HEK293 (cell line): ENCODE data around the gene SMARCA2.

ENCODE experiments used
- CTCF ChIA-PET: fragments of 350-600 bp; formaldehyde crosslinking; extraction: SDS; loops from one replicate; lab custom pipeline; 2021; ENCODE audit warnings: antibody characterized with exemption; lab: Yijun Ruan, JAX
- POLR2A ChIA-PET: fragments of 300-600 bp; formaldehyde crosslinking; extraction: SDS; loops from one replicate; lab custom pipeline; 2020; ENCODE audit warnings: antibody characterized with exemption, inconsistent platforms; lab: Yijun Ruan, JAX
- H3K27ac ChIP-seq: fragments of 200-500 bp; sonication (Bioruptor generic); 2 replicates; pipeline ENCODE4 v1.5.1; 2014; ENCODE audit warnings: low read depth, low read length, control low read depth, inconsistent platforms; ENCODE audit errors: extremely low read depth
- H3K36me3 ChIP-seq, 2 experiments: fragments of 200-500 bp in 1 of 2; sonication (Bioruptor generic) in 1 of 2; 1 replicate in 1 of 2; 2 replicates in 1 of 2; pipeline ENCODE4 v1.5.1; 2014 to 2017; ENCODE audit warnings: inconsistent platforms in 2 of 2, low read length in 2 of 2; ENCODE audit not compliant: control insufficient read depth in 2 of 2, insufficient read depth in 1 of 2
- H3K4me1 ChIP-seq: fragments of 200-500 bp; sonication (Bioruptor generic); 2 replicates; pipeline ENCODE4 v1.5.1; 2014; ENCODE audit warnings: mild to moderate bottlenecking, low read length, inconsistent platforms; ENCODE audit not compliant: control insufficient read depth, insufficient read depth
- H3K4me3 ChIP-seq: 2 replicates; pipeline ENCODE4 v1.5.1; 2011; ENCODE audit warnings: low read depth, mild to moderate bottlenecking, control low read depth, low read length, moderate library complexity
- H3K9me3 ChIP-seq: fragments of 200-500 bp; sonication (Bioruptor generic); 2 replicates; pipeline ENCODE4 v1.5.1; 2014; ENCODE audit warnings: low read depth, low read length, inconsistent platforms; ENCODE audit not compliant: control insufficient read depth, insufficient read depth
- ATF2 ChIP-seq: fragments of 450-650 bp; formaldehyde crosslinking; IDR thresholded peaks from 2 replicates; pipeline ENCODE4 v1.5.1; 2016; ENCODE audit warnings: missing biosample characterization, missing genetic modification characterization, low read depth
- EGR2 ChIP-seq: fragments of 450-650 bp; formaldehyde crosslinking; IDR thresholded peaks from 2 replicates; pipeline ENCODE4 v1.5.1; 2016; ENCODE audit warnings: low read depth, missing biosample characterization, missing genetic modification characterization
- GLIS1 ChIP-seq: fragments of 450-650 bp; formaldehyde crosslinking; IDR thresholded peaks from 2 replicates; pipeline ENCODE4 v1.5.1; 2016; ENCODE audit warnings: missing biosample characterization, missing genetic modification characterization
- HOXA7 ChIP-seq: sonication (generic); formaldehyde crosslinking; IDR thresholded peaks from 2 replicates; pipeline ENCODE4 v1.8.1; 2022; ENCODE audit warnings: missing genetic modification reagents, borderline replicate concordance
- KLF1 ChIP-seq: fragments of 450-650 bp; formaldehyde crosslinking; IDR thresholded peaks from 2 replicates; pipeline ENCODE4 v1.5.1; 2016; ENCODE audit warnings: missing biosample characterization, missing genetic modification characterization
- OSR2 ChIP-seq: fragments of 450-650 bp; formaldehyde crosslinking; IDR thresholded peaks from 2 replicates; pipeline ENCODE4 v1.5.1; 2016; ENCODE audit warnings: missing biosample characterization, missing genetic modification characterization
- PRDM1 ChIP-seq: fragments of 450-650 bp; formaldehyde crosslinking; IDR thresholded peaks from 2 replicates; pipeline ENCODE4; 2016; ENCODE audit warnings: missing biosample characterization, missing genetic modification characterization
- SP2 ChIP-seq: fragments of 450-650 bp; formaldehyde crosslinking; IDR thresholded peaks from 2 replicates; pipeline ENCODE4 v1.5.1; 2016; ENCODE audit warnings: missing biosample characterization, missing genetic modification characterization
- SP7 ChIP-seq: fragments of 450-650 bp; formaldehyde crosslinking; IDR thresholded peaks from 2 replicates; pipeline ENCODE4 v1.5.1; 2016; ENCODE audit warnings: missing biosample characterization, missing genetic modification characterization
- ZBTB11 ChIP-seq: fragments of 450-650 bp; formaldehyde crosslinking; conservative IDR thresholded peaks from 2 replicates; pipeline ENCODE4 v1.5.1; 2016; ENCODE audit warnings: low read depth, missing biosample characterization, missing genetic modification characterization
- ZBTB17 ChIP-seq: fragments of 450-650 bp; formaldehyde crosslinking; IDR thresholded peaks from 2 replicates; pipeline ENCODE4 v1.5.1; 2016; ENCODE audit warnings: missing biosample characterization, missing genetic modification characterization
- ZBTB26 ChIP-seq: fragments of 450-650 bp; formaldehyde crosslinking; optimal IDR thresholded peaks from 2 replicates; pipeline ENCODE3; 2016; ENCODE audit warnings: missing biosample characterization, mild to moderate bottlenecking, missing genetic modification characterization
- ZBTB48 ChIP-seq: fragments of 450-650 bp; formaldehyde crosslinking; IDR thresholded peaks from 2 replicates; pipeline ENCODE4 v1.5.1; 2016; ENCODE audit warnings: missing biosample characterization, missing genetic modification characterization
- ZBTB8A ChIP-seq: fragments of 450-650 bp; formaldehyde crosslinking; IDR thresholded peaks from 2 replicates; pipeline ENCODE4 v1.5.1; 2016; ENCODE audit warnings: missing biosample characterization, missing genetic modification characterization
- ZFHX2 ChIP-seq: fragments of 450-650 bp; formaldehyde crosslinking; conservative IDR thresholded peaks from 2 replicates; pipeline ENCODE4 v1.5.1; 2016; ENCODE audit warnings: missing biosample characterization, missing genetic modification characterization
- ZNF335 ChIP-seq: fragments of 450-650 bp; formaldehyde crosslinking; conservative IDR thresholded peaks from 2 replicates; pipeline ENCODE4 v1.5.1; 2016; ENCODE audit warnings: missing biosample characterization, missing genetic modification characterization
- ZNF398 ChIP-seq: fragments of 450-650 bp; formaldehyde crosslinking; IDR thresholded peaks from 2 replicates; pipeline ENCODE4 v1.5.1; 2017; ENCODE audit warnings: missing biosample characterization, missing genetic modification characterization
- ZNF473 ChIP-seq: fragments of 450-650 bp; formaldehyde crosslinking; IDR thresholded peaks from 2 replicates; pipeline ENCODE4 v1.5.1; 2017; ENCODE audit warnings: missing biosample characterization, missing genetic modification characterization
- ZNF501 ChIP-seq: fragments of 450-650 bp; formaldehyde crosslinking; IDR thresholded peaks from 2 replicates; pipeline ENCODE4 v1.5.1; 2016; ENCODE audit warnings: missing biosample characterization, missing genetic modification characterization
- ZNF514 ChIP-seq: fragments of 450-650 bp; formaldehyde crosslinking; IDR thresholded peaks from 2 replicates; pipeline ENCODE4 v1.5.1; 2016; ENCODE audit warnings: missing biosample characterization, missing genetic modification characterization
- ZNF521 ChIP-seq: fragments of 450-650 bp; formaldehyde crosslinking; IDR thresholded peaks from 2 replicates; pipeline ENCODE4 v1.5.1; 2017; ENCODE audit warnings: missing biosample characterization, mild to moderate bottlenecking, missing genetic modification characterization
- ZNF558 ChIP-seq: fragments of 450-650 bp; formaldehyde crosslinking; IDR thresholded peaks from 2 replicates; pipeline ENCODE4 v1.5.1; 2016; ENCODE audit warnings: missing biosample characterization, missing genetic modification characterization
- ZNF629 ChIP-seq: fragments of 450-650 bp; formaldehyde crosslinking; IDR thresholded peaks from 2 replicates; pipeline ENCODE4 v1.5.1; 2017; ENCODE audit warnings: missing biosample characterization, missing genetic modification characterization
- ZNF830 ChIP-seq: fragments of 450-650 bp; IDR thresholded peaks from 2 replicates; pipeline ENCODE4 v1.5.0; 2018; ENCODE audit warnings: missing biosample characterization, missing genetic modification characterization, low read depth, mild to moderate bottlenecking, moderate library complexity
- ZSCAN30 ChIP-seq: fragments of 450-650 bp; IDR thresholded peaks from 2 replicates; pipeline ENCODE4 v1.5.1; 2018; ENCODE audit warnings: missing biosample characterization, mild to moderate bottlenecking, missing genetic modification characterization, moderate library complexity
- TF ChIP-seq, protein P1 (sequence below): fragments of 450-650 bp; formaldehyde crosslinking; IDR thresholded peaks from 2 replicates; pipeline ENCODE4 v1.5.1; 2016; ENCODE audit warnings: missing biosample characterization, missing genetic modification characterization

SMARCA2 gene

DNA sequence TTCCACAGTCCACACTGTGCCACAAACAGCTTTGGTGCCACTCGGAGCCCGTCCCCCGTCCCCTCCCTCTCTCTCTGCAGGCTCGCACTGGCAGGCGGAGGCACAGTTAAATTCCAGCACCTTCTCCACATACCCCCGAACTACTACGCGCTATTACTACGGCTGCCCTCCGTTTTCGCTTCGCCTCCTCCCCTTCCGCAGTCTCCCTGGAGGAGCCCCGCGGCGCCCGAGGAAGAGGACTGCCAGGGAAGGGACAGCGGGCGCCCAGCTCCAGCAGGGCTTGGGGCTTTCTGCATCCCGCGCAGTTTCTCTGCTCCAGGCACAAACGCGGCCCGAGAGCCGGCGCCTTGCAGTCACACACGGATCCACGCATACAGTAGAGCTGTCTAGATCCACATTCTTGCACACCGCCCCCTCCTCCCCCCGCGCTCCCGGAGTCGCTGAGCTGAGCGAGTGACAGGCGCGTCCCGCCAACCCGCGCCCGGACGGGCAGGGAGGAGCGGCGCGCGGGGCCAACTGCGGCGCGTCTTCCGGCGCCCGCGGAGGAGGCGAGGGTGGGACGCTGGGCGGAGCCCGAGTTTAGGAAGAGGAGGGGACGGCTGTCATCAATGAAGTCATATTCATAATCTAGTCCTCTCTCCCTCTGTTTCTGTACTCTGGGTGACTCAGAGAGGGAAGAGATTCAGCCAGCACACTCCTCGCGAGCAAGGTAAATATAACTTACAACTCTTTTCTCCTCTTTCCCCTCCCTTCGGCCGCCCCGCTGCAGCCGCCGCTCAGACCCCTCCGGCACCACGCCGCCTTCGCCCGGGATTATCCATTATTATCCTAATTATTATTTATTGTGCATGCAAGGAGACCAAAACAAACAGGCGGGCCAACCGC is at the start of gene SMARCA2:
SMARCA2 (plus strand) TSS at position 652 of the 885 bp plus-strand sequence. CDS start 13,676 bp downstream, outside the sequence.
- H3K27ac ChIP-seq = peak within 1 kb of the TSS; percentile 79
- TF ChIP-seq ZNF501 (tag by site-specific recombination) = peak; percentile 50; the same call in 1 of the 2 replicates
- TF ChIP-seq ZNF514 (tag by site-specific recombination) = no peak
- TF ChIP-seq ZNF558 (tag by site-specific recombination) = 0 out of 2 replicates have a peak, but pooled peaks have one; percentile 17
- peak; percentile 16 for TF ChIP-seq KLF1
- peak; percentile 70 for TF ChIP-seq ZNF335
- no peak for TF ChIP-seq ZNF473
- peak; percentile 24; the same call in 1 of the 2 replicates for TF ChIP-seq GLIS1 (tag by site-specific recombination)
- peak; percentile 47; the same call in 1 of the 2 replicates for TF ChIP-seq SP7 (tag by site-specific recombination)
- TF ChIP-seq ZNF629 = peak; percentile 82
- TF ChIP-seq OSR2 (tag by site-specific recombination) = no peak
- peak; percentile 18; the same call in 1 of the 2 replicates for TF ChIP-seq PRDM1
- peak; percentile 71 for TF ChIP-seq ZFHX2 (tag by site-specific recombination)
- no peak for TF ChIP-seq ZNF830
- no peak for TF ChIP-seq ZNF398 (tag by site-specific recombination)
- no peak for TF ChIP-seq HOXA7 (CRISPR knock-in tag)
- TF ChIP-seq ZBTB26 (tag by site-specific recombination) = peak; percentile 91
- TF ChIP-seq ATF2 (tag by site-specific recombination) = peak; percentile 24; the same call in 1 of the 2 replicates
- peak; percentile 69 for TF ChIP-seq SP2
- TF ChIP-seq, protein P1, sequence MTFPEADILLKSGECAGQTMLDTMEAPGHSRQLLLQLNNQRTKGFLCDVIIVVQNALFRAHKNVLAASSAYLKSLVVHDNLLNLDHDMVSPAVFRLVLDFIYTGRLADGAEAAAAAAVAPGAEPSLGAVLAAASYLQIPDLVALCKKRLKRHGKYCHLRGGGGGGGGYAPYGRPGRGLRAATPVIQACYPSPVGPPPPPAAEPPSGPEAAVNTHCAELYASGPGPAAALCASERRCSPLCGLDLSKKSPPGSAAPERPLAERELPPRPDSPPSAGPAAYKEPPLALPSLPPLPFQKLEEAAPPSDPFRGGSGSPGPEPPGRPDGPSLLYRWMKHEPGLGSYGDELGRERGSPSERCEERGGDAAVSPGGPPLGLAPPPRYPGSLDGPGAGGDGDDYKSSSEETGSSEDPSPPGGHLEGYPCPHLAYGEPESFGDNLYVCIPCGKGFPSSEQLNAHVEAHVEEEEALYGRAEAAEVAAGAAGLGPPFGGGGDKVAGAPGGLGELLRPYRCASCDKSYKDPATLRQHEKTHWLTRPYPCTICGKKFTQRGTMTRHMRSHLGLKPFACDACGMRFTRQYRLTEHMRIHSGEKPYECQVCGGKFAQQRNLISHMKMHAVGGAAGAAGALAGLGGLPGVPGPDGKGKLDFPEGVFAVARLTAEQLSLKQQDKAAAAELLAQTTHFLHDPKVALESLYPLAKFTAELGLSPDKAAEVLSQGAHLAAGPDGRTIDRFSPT (tag by site-specific recombination) = 0 out of 2 replicates have a peak, but pooled peaks have one; percentile 33
- no peak for TF ChIP-seq ZNF521 (tag by site-specific recombination)
- TF ChIP-seq ZSCAN30 (tag by site-specific recombination) = peak; percentile 64
- peak; percentile 81 for TF ChIP-seq ZBTB48 (tag by site-specific recombination)
- TF ChIP-seq ZBTB8A = peak; percentile 87
- peak; percentile 60 for TF ChIP-seq ZBTB17 (tag by site-specific recombination)
- TF ChIP-seq EGR2 = peak; percentile 15; the same call in 1 of the 2 replicates
- peak; percentile 60 for TF ChIP-seq ZBTB11

More for the DNA sequence above, at the start of gene SMARCA2:
- POLR2A ChIA-PET = interaction anchor here (0.6 to 1.6 kb wide), 9 partner anchors 8 to 730 kb away, joined by 3 to 8 read pairs (median 3); no protein-coding TSS in a partner anchor
- Histone ChIP-seq H3K4me3 (peak within 1 kb of the TSS; percentile 97), H3K36me3 (no peaks in the 10 kb centered on the region), H3K4me1 (peaks cover 4% of the 10 kb centered on the region), H3K9me3 (no peaks in the 10 kb centered on the region)
- CTCF ChIA-PET = interaction anchor here (0.6 to 0.7 kb wide), 3 partner anchors 27 to 750 kb away, joined by 3 to 4 read pairs (median 3); no protein-coding TSS in a partner anchor
